Heart left ventricle (tissue), 13 donors: ENCODE measurements around the gene CENPP.

Experiments
- CTCF ChIP-seq, 12 donors: fragments of 200-600 bp; sonication (generic) in 4 of 12; IDR thresholded peaks; one replicate each; pipeline versions ENCODE4 v1.5.0 to v1.8.0; 2018 to 2022; ENCODE audit warnings: antibody characterized with exemption in 12 of 12, mild to moderate bottlenecking in 5 of 12
- POLR2A ChIP-seq, 2 donors: fragments of 450-650 bp; IDR thresholded peaks; one replicate each; pipeline ENCODE4 v1.6.1; 2017; ENCODE audit warnings: antibody characterized with exemption in 2 of 2, mild to moderate bottlenecking in 2 of 2, moderate library complexity in 2 of 2
- donor health status: ischemic (EF 13 %, LVEDD 7.1; RV severe dilation, severe dysfunction).
- donor health status: DM: no; HTN: yes; CAD: no.
- donor health status: DM: no; HTN: no; CAD: no.
- donor health status: ischemic (EF 25% LVEDD 6.9; RV normal size, moderate dysfunction).
- donor health status: ischemic (EF 25% LVEDD 5.7; RV mildly dilated, moderate dysfunction).
- donor health status: ischemic (EF 35%, LVEDD 5.7; RV mildly dilated, moderate dysfunction).
- donor health status: nonischemic (EF 11% LVEDD 7.7; RV severe dilation, severe dysfunction).
- donor health status: DM: yes; HTN: yes; CAD: no.
- donor health status: PGD.
- donor health status: ischemic (EF 29% LVEDD 5.4; RV normal size, mild dysfunction).
- donor health status: nonischemic (EF 23%, LVEDD 6.1; RV moderate dilation, normal function).

- TF ChIP-seq CTCF (IDR thresholded peaks at IDR 0.05) (no peak), POLR2A (IDR thresholded peaks at IDR 0.05) (peak in 1 of 2 donors; percentile 24)
These were observed 874 bp upstream of the CENPP start for GRCh38 chr9:92324889-92325268.
